HG02885 (cell line): ENCODE results near the gene MYO18A.

Source experiments
- ATAC-seq: cut with Tn5 transposase; IDR thresholded peaks from one replicate; pipeline ENCODE4 v1.9.1; 2021; ENCODE audit warnings: mild to moderate bottlenecking; ENCODE audit not compliant: unreplicated experiment, poor library complexity

The MYO18A gene

DNA sequence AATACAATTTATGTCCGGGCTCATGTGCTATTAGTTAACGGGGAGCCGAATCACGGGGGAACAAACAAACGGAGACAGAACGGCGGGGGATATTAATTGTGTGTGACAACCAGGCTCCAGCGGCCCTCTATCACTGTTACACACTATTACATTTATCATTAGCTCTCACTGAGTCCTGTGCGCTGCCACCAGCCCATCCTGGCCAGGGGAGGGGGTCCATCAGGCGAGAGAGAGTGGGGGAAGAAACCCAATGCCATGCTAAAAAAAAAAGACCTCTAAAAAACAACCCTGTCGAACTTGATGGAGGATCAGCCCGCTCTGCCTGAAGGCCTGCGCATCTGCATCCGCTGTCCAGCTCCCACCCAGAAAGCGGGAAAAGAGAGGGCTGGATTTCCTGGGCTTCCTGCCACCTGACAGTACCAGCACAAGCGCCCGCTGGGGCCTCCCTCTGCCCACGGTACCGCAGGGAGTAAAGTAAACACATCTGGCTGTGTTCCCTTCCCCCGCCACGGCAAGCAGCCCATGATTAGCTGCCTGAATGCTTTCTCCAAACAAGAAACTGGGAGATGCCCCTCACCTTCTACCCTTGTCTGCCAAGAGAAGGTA is 95.6 kb downstream of the MYO18A start:
- no peak for ATAC-seq

DNA sequence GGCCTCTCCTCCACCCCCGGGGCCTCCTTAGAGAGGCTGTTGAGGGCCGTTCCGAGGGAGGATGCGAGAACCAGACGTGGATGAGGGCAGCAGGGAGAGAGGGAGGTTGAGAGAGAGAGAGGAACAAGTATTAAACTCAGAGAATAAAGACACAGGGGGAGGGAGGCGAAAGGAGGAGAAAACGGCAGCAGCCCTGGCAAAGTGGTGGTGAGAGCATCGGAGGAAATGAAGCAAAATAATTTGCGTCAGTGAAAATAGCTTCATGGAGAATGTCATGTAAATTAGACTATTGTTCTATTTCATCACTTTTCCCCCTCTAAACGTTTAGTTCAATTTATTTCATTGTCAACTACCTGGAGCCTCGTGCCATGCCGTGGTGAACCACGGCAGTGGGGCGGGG is 99.2 kb downstream of the MYO18A start:
- no peak for ATAC-seq

- ATAC-seq: no peak
Measured at GRCh38 chr17:29080323-29080722, 99.9 kb downstream of the MYO18A start.

DNA sequence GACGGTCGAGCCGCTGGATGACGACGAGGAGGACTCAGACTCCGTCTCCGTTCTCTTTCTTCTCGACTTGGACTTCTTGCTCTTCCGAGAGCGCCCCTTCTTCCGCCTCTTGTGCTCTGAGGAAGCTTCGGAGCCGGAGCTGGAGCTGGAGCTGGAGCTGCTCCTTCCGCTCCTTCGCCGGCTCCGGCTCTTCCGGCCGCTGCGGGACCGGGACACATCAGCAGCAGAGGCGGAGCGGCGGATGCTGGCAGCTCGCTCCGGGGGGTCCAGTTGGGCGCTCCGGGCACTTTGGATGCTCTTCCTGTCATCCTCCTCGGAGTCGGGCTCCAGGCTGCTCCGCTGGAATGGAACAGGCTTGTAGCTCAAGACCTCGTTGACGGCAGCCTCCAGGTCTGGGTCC is 100.3 kb downstream of the MYO18A start:
- ATAC-seq: no peak

DNA sequence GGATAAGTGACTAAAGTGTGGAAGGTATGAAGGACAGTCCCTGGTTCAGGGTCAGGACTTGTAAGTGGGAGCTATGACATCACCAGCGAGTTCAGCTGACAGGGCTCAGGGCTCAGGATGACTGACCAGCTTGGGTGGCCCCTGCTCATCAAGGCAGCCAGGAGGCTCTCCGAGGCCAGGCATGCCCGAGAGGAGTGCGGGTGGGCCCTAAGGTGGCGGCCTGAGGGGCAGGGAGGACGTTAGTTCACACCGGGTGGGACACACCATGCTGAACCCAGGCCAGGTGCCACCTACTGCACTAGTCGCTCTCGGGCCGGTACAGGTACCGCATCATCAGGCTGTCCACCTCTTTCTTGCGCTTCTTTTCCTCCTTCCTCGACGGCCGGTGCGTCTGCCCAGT is 100.8 kb downstream of the MYO18A start:
- ATAC-seq: no peak

GRCh38 chr17:29078183-29079045 is 101.8 kb downstream of the MYO18A start:
- no peak for ATAC-seq

DNA sequence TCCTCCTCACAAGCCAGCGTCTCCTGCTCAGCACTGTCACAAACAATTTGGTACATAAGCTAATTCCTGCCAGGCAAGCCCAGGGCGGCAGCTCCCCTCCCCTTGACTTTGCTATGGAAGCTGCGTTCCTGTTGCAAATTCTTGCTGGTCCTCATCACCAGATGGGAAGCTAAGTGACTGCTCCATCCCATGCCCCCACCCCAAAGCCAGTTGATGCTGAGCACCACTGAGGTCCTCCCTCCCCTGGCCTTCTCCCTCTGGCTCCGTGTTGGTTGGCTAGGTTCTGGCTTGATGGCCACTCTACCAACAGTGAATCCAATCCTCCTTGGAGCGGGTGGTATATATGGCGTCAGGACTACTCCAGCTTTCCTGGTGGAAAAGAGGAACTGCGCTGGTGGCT is 102.9 kb downstream of the MYO18A start:
- no peak for ATAC-seq

DNA sequence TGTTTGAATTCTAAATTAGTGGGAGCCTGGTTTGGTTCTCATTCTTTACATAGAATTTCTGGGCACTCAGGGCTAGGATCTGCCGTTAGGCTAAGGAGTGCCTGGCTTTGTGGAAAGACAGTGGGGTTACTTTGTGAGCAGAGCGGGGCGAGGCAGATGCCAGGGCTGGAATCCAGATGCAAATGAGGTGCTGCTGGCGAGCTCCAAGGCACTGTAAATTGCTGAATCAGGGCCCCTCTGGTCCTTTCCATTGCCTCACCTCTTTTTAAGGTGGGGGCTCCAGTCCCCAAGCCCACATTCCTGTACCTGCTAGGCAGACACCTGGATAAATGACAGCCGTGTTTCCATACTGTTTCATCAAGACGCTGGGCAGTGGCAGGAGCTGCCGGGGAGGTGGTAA is 103.5 kb downstream of the MYO18A start:
- no peak for ATAC-seq

DNA sequence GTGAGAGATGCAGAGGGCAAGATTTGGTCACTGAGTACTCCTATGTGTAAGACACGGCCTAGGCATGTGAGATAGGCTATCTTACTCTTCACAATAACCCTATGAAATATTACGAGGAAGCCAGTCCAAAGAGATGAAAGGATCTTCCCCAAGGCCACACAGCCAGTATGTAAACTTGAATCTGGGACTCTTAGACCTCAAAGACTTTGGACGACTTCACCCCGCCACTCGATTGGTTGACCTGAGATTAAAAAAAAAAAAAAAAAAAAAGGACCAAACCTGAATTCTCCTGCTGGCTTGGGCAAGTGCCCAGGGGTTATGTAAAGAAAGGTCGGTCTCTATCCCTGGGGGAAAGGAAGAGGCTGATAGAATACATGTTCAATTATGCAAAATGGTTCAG is 104.1 kb downstream of the MYO18A start:
- no peak for ATAC-seq

- no peak for ATAC-seq
Measured at GRCh38 chr17:29074488-29074887, 105.7 kb downstream of the MYO18A start.

DNA sequence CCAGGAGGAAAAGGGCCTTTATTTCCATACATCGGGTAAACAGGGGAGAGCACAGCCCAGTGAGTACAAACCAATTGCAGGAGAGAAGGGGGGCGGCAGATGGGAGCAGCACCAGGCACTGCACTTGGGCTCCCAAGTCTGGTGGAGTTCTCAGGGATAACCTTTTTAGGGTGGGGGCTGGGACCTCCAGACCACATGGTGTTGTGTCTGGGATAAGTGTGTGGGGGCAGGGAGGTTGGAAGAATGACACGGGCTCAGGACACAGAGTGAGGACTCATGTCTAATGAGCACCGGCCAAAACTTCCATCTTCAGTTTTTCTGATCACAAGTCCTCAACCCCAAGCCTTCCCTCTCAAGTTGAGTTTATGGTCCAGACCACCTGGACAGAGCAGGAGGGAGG is 106.7 kb downstream of the MYO18A start:
- no peak for ATAC-seq

DNA sequence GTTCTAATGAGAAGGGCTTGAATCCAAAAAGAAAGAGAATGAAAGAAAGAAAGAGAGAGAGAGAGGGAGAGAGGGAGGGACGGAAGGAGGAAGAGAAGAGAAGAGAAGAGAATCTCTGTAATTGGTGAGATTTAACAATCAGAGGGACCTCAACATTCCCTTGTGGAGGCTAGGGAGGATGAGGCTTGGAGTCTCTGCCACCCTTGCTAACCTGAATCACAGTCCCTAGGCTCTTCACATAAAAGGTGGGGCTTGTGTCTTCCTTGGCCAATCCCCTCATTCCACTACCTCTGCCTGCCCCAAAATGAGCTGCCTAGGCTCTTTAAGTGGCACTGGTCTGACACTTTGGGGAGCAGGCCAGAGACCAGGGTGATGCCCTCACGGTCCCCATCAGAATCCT is 107.2 kb downstream of the MYO18A start:
- ATAC-seq: no peak

DNA sequence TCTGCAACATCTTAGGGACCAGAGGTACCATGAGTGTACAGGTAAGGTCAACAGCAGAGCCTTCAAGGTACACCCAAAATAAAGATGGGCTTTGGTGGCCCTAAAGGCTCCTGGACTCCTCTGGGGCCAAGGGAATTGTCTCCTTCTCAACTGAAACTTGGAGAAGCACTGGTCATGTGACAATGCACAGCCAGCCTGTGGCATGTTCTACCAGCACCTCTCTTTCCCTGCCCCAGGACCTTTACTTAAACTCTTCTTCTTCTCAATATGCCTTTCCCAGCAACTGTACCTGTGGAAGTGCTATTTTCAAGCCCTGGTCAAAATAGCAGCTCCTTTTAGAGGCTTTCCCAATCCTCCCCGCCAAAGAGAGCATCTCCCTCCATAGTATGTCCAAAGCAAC is 108.9 kb downstream of the MYO18A start:
- ATAC-seq: no peak

DNA sequence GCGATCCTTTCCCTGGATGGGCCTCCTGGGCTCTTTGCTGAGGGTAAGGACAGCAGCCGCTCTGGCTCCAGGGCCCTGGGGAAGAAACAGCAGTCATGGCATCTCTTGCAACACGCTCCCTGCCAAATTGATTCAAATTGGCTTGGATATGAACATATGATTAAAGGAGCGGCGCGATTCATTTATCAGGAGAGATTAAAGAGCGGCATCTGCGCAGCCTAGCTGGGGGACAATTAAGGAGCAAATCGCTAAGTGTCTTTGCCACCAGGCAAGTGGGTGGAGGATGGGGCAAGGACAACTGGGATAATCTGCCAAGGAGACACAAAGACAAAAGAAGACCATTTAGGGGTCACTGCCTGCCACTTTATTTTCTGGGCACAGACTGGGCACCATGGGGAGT is 109.4 kb downstream of the MYO18A start:
- no peak for ATAC-seq

GRCh38 chr17:29070308-29070707 is 109.9 kb downstream of the MYO18A start:
- no peak for ATAC-seq

GRCh38 chr17:29069526-29070041 is 110.6 kb downstream of the MYO18A start:
- ATAC-seq: no peak

DNA sequence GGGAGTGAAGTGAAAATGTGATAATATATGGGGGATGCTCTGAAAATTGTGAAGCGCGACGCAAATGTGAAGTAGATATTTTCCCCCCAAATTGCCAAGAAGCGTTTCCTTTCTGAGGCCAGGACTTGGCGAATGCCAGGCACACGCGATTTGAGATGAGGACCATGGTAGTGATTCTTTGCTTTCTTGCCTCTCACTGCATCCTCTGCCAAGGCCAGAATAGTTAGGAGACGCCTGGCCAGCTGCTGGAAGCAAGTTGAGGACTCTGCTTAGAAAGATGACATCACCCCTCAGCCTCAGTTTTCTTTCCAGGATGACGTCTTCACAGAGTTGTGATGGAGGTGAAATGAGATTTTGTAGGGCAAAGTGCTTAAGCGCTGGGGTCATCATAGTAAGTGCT is 111.4 kb downstream of the MYO18A start:
- no peak for ATAC-seq

DNA sequence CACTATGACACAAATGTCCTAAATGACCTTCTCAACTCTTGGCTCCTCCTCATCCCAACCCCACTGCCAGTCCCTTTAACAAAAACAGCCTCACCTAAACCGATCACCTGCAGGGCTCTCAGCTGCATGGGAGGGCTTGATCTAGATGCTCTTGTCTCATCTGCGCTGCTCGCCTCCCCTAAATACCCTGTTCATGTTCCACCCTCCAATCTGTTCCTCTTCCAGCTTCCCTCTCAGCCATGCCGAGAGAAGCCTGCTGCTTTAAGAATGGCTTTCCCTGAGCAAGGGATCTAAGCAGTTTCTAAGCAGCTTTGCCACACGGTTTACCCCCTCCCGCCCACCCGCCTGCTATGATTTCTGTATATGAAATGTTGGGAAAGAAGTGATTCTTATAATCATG is 113.6 kb downstream of the MYO18A start:
- ATAC-seq: no peak

DNA sequence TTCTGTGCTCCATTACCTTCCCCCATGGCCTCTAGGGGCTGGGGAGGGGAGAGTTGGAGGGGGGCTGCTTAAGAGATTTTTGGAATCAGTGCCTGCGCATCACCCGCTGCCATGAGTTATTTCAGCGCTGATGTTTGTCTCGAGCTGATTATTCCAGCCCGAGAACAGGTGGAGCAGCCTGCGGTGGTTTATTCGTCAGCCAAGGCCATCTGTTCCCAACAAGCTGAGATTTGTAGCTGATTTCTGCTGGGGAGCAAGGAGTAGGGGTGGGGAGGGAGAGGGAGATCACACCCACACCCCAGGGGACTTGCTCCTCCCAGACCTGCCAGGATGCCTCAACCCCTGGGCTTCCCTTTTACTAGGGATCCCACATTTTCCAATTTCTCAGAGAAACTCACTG is 114.2 kb downstream of the MYO18A start:
- no peak for ATAC-seq

- ATAC-seq: no peak
Measured at GRCh38 chr17:29063992-29064391, 116.2 kb downstream of the MYO18A start.

DNA sequence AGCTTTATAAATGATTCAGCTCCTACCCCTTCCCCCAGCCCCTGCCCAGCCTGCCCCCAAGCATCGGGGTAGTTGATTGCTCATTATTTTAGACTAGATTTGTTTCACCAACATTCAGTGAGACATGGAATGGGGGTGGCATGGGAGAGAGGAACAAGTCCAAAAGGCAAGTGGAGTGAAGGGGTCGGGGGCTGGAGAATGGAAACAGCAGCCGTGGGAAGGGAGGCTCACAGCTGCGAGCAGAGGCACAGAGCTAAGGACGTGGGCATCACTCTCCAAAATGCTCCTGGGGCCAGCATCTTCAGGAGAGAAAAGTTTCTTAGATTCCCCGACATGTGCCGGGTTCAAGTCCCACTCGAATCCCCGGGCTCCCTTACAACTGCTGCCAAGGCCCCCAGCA is 118.0 kb downstream of the MYO18A start:
- no peak for ATAC-seq

DNA sequence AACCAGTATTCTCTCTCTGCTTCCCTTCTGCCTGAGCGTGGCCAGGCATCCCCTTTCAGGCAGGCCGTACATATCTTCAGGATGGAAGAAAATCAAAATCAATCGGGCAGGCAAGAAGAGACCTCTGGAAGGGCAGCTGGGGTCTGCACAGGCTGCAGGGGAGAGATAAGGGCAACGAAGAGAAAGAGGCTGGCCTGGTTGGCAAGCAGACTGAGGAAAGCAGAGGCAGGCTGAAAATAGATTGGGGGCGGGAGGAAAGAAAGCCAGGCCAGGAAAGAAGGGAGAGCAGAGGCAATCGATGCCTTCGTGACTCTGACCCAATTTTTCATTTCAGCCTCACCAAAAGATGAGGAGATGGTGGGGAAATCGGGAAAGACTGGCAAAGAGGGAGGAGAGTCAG is 119.2 kb downstream of the MYO18A start:
- ATAC-seq: no peak
